ENCODE data around the gene B4GAT1. TPM values are rescaled to one million over a fixed set of nuclear protein-coding genes. Genes with fewer than 3 reads are reported as not detected.

Gene B4GAT1
- total RNA-seq, 8 experiments from 2014 or later = 18.8 to 161 (median 44.9) TPM

DNA sequence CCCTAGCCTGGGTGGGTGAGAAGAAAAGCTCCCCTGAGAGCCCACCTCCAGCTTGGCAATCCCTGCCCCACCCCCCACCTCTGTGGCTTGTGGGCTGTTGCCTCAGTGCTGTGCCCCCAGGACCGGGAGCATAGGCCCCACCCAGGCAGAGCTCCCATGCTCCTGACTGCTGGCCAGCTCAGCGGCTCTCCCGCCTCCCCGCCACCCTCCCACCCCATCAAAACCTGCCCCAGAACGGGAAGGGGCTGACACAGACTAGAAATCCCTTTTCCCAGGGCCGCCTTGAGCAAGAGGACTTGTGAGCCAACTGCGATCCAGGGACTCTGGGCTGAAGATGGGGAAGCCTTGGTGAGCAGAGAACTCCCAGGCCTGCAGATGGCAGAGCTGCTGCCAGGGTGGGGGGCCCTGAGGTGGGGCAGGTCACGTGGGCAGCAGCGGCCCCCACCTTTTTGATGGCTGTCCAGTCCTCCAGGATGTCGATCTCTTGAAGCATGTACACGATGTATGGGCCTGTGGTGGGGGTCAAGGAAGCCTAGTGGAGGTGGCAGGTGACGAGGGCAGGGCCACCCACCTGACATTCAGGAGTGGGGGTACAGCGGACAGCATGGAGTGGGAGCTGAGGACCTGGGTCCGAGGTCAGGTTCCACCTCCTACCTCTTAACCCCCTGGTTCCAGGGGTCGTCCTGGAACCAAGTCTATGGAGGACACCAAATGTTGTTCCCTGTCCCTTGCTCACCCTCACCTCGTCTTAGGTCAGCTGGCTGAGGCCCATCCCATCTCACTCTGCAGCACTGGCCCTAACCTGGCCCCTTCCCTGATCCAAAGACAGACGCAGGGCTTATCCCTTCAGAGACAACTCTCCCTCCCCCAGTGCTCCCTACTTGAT is 8.9 kb downstream of the B4GAT1 start:
- no peak overlapping the region for H3K27ac ChIP-seq
- no peak for ATAC-seq (replicated peaks in 6 of 8)
- H3K4me3 ChIP-seq = no peak overlapping the region
- peaks cover 20 to 27% of the 10 kb centered on the region in 2 donors for H3K4me1 ChIP-seq (replicated peaks in 1 of 2)
- in situ Hi-C loops (cut with MboI; ENCODE audit: low pct_unique_long_range_greater_than_20kb in 2 of 9, low sequenced_read_pairs in 9 of 9, unreplicated experiment in 9 of 9) = loop anchor here in 1 of 9 experiments (25.0 kb wide), 1 partner anchor 126 kb away; no protein-coding TSS in a partner anchor
- 80 to 100% (median 100%) methylated on average over 1 to 3 of the region's 17 CpGs; no CpG with 5 or more reads in 7 of the 10 experiments for WGBS, 10 experiments

DNA sequence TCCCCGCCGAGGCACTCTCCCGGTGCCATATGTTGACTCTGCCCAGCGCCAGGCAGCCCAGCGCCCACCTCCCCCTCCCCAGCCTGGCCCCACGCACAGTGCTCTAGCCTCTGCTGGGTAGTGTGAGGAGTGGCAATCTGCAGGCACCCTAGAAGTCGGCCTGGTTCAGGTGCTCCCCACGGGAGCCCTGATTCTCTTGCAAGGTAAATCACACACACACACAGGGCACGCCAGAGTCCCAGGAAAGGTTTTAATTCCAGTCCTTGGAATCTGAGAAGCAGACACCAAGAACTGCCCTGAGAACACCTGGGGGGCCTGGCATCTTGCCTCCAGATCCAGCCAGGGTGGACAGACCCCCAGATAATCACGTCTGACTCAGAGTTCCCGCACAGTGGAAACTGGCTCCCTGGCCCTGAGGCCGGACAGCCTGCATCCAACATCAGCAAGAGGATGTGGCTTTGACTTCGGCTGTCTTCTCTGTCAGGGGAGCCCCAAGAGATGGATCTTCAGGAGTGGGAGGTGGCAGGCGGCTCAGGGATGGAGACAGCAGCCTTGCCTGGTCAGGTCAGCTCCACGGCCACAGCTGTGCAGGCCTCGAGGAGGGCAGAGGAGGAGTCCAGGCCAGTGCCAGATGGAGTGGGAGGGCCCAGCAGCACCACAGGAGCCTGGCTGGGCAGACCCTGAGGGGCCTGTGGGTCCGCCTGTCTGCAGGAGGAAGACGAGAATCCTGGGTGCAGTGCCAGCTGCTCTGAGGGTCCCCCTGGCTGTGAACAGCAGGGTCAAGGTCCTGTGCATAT is 10.1 kb downstream of the B4GAT1 start:
- Histone ChIP-seq H3K4me1 (replicated peaks in 1 of 2) (peaks cover 20 to 27% of the 10 kb centered on the region in 2 donors), H3K4me3 (no peak overlapping the region), H3K27ac (peak overlapping the region in 1 of 2 donors; percentile 19)
- in situ Hi-C loops (cut with MboI; ENCODE audit: low pct_unique_long_range_greater_than_20kb in 2 of 9, low sequenced_read_pairs in 9 of 9, unreplicated experiment in 9 of 9) = loop anchor here in 1 of 9 experiments (25.0 kb wide), 1 partner anchor 125 kb away; no protein-coding TSS in a partner anchor
- ATAC-seq (replicated peaks in 6 of 8) = peak in 3 of 8 experiments; percentile 21 to 54 (median 23)
- 20 to 80% (median 55%) methylated on average over 2 to 6 of the region's 18 CpGs; no CpG with 5 or more reads in 4 of the 10 experiments for WGBS, 10 experiments

DNA sequence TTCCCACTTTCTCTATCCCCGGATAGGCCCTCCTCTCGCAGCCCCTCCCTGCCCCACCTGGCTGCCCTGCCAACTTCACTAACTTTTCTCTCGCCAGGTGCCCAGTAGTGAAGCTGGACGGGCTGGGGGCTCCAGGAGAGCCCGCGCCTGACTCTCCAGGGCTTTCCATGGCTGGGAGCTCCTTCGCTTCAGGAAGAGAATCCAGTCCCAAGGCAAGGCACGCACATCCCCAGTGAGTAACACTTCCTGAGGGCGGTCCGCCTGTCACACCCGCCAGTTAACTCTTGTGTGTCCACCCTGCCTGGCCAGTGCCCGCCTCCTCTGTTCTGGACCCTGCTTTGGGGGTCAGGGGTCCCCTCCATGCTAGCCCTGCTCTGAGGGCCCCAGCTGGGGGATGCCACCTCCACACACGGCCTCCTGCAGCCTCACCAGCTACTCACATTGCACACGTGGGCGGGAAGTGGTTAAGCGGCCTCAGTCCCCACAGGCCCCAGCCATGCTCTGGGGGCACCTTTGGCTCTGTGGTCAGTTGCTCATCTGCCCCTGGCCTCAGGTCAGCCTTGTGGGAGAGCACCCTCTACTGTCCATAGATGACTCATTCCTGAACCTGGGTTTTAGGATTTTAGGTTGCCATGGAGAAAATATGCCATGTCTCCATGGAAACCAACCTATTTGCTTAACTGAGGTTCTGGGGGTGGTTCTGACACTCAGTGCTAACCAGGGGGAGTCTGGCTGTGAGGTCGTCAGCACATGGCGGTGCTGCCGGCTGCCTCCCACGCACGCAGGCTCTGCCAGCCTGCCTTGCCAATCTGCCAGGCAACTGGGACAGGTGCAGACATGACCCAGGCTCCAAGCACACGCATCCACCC is 11.0 kb downstream of the B4GAT1 start, which contains the start of gene RIN1:
Gene RIN1, minus strand, starts transcription at position 201 of the 869 bp plus-strand sequence. Its CDS starts 32 bp downstream, at position 169.
- Histone ChIP-seq H3K4me3 (peak within 1 kb of the TSS; percentile 1 to 39 (median 21)), H3K4me1 (replicated peaks in 1 of 2) (peaks cover 20 to 27% of the 10 kb centered on the region in 2 donors), H3K27ac (peak within 1 kb of the TSS in 1 of 2 donors; percentile 19)
- in situ Hi-C loops (cut with MboI; ENCODE audit: low pct_unique_long_range_greater_than_20kb in 2 of 9, low sequenced_read_pairs in 9 of 9, unreplicated experiment in 9 of 9) = loop anchor here in 1 of 9 experiments (25.0 kb wide), 1 partner anchor 124 kb away; no protein-coding TSS in a partner anchor
- 0 to 8% (median 3%) methylated on average over 2 to 5 of the region's 22 CpGs; no CpG with 5 or more reads in 6 of the 10 experiments for WGBS, 10 experiments
- peak; percentile 66 to 79 (median 74) for ATAC-seq (replicated peaks in 6 of 8)

DNA sequence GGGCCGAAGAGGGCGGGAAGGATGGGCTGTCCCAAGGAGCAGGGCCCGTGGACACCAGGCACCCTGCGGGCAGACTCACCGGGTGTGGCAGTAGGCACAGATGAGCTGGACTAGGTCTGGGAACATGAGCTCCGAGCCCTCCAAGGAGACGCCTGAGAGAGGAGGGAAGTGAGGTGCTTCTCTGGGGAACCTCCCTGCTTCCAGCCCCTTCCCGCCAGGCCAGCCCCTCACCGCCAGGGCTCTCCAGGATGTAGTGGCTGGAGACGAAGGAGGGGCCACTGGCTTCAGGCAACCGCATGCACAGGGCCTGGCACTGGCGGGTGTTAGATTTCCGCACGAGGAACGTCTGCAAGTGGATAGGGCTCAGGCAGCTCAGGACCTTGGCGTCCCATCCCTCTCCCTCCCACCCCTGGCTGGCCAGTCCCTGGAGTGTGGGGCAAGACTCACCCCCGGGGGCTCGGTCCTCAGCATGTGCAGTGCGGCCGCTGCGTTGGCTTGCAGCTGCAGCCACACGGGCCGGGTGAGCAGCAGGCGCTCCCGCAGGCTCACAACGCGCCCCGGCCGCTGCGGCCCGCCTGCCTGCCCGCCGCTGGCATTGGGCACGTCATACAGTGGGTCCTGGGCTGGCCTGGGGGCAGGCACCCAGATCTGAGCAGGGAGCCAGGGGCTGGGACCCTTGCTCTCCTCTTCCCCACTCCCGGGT is 11.7 kb downstream of the B4GAT1 start:
- WGBS, 10 experiments = 0 to 60% (median 0%) methylated on average over 1 to 6 of the region's 35 CpGs; no CpG with 5 or more reads in 5 of the 10 experiments
- in situ Hi-C loops (cut with MboI; ENCODE audit: low pct_unique_long_range_greater_than_20kb in 2 of 9, low sequenced_read_pairs in 9 of 9, unreplicated experiment in 9 of 9) = loop anchor here in 1 of 9 experiments (25.0 kb wide), 1 partner anchor 123 kb away; no protein-coding TSS in a partner anchor
- peak overlapping the region; percentile 1 to 39 (median 21) for H3K4me3 ChIP-seq
- ATAC-seq (replicated peaks in 6 of 8) = peak; percentile 8 to 73 (median 33)
- no peak overlapping the region for H3K27ac ChIP-seq
- H3K4me1 ChIP-seq (replicated peaks in 1 of 2) = peaks cover 20 to 27% of the 10 kb centered on the region in 2 donors

DNA sequence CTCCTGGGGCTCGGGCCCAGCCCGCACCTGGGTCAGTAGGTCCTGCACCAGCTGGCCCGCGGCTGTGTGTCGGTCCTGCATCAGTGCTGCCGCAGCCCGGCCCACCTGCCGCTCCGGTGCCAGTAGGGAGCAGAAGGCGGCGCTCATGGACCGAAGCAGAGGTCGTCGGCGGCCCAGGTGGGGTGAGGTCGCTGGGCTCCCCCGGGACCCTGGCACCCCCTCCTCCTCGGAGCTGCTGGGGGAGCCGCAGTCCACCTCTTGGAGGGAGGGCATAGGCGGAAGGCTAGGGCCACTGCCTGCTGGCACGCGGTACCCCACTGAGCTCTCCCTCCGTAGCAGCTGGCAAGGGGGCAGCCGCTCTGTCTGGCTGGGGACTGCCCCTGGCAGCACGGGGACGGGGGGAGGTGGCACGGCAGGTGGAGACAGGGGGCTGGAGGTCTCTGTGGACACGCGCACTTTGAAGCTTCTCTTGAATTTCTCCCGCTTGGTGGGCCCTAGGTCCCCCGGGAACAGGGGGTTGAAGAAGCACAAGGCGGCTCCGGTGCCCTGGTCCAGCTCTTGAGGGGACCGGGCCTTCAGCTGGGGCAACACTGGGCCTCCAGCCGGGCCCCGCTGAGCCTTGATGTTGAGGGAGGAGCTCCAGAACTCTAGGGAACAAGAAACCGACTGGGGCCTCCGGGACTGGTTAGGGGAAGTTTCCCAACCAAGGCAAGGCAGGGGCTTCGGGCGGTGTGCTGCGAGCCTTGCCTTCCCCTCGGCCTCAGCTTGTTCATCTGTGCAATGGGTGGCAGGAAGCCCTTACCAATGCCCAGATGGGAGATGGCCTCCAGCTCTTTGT is 12.6 kb downstream of the B4GAT1 start:
- Histone ChIP-seq H3K4me3 (no peak overlapping the region), H3K4me1 (replicated peaks in 1 of 2) (peaks cover 20 to 27% of the 10 kb centered on the region in 2 donors), H3K27ac (no peak overlapping the region)
- ATAC-seq (replicated peaks in 6 of 8) = peak in 1 of 8 experiments; percentile 0
- WGBS, 10 experiments = 0 to 87% (median 70%) methylated on average over 2 to 8 of the region's 42 CpGs; no CpG with 5 or more reads in 6 of the 10 experiments
- in situ Hi-C loops (cut with MboI; ENCODE audit: low pct_unique_long_range_greater_than_20kb in 2 of 9, low sequenced_read_pairs in 9 of 9, unreplicated experiment in 9 of 9) = loop anchor here in 1 of 9 experiments (25.0 kb wide), 1 partner anchor 123 kb away; no protein-coding TSS in a partner anchor

DNA sequence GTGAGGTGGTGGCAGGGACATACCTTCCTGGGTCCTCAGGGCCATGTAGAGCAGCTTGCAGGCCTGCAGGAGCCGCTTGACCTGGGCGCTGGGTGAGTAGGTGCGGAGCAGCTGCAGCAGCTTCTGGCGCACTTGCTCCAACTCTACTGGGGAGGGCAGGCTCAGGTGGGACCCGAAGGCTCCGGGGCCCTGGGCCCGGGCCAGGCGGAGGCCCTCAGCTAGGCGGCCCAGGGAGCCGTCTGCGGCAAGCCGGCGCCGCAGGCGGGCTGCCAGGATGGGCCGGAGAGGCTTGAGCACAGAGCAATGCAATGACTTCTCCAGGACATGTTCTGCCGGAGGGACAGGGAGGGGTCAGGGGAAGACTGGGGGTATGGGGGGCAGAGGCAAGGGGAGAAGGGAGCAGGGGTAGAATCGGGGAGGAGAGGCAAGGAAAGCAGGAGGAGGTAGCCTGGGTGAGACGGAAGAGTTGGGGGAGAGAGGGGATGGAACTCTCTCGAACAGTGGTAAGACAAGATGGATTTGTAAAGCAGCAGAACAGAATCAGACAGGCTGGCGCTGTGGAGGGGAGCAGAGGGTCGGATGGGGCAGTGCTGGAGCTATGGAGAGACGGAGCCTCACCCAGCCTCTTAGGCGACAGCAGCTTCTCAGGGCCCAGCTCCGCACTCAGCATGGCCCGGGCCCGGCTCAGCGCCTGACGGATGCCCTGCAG is 13.4 kb downstream of the B4GAT1 start:
- H3K4me1 ChIP-seq (replicated peaks in 1 of 2) = peaks cover 20 to 27% of the 10 kb centered on the region in 2 donors
- H3K4me3 ChIP-seq = no peak overlapping the region
- in situ Hi-C loops (cut with MboI; ENCODE audit: low pct_unique_long_range_greater_than_20kb in 2 of 9, low sequenced_read_pairs in 9 of 9, unreplicated experiment in 9 of 9) = loop anchor here in 1 of 9 experiments (25.0 kb wide), 1 partner anchor 122 kb away; no protein-coding TSS in a partner anchor
- H3K27ac ChIP-seq = no peak overlapping the region
- 40 to 80% (median 40%) methylated on average over 1 to 2 of the region's 29 CpGs; no CpG with 5 or more reads in 7 of the 10 experiments for WGBS, 10 experiments
- no peak for ATAC-seq (replicated peaks in 6 of 8)

DNA sequence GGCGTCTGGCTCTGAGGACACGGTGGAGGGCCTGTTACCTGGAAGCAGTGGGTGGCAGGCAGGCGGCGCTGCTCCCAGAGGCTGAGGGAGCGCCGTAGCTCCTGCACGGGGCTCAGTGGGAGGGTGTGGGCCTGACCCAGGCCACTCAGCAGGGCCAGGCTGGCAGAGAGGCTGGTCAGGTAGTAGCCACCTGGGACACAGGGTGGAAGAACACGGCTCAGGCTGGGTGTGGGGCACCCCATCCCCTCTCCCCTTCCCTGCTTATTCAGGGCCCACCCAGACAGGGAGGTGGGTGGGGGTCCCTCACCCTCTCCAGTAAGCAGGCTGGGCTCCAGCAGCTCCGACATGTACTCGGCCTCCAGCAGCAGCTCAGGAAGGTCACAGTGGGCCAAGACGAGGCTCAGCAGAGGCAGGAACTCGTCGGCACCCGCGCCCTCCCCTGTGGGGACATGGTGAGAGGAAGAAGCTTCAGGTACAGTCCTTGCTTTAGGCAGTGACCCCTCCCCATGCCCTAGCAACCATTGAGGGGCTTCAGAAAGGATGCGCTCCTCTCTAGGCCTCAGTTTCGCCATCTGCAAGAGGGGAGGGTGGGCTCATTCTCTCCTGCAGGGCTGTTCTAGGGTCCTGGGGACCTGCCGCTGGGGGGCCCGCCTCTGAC is 14.1 kb downstream of the B4GAT1 start:
- no peak overlapping the region for H3K4me3 ChIP-seq
- in situ Hi-C loops (cut with MboI; ENCODE audit: low pct_unique_long_range_greater_than_20kb in 2 of 9, low sequenced_read_pairs in 9 of 9, unreplicated experiment in 9 of 9) = loop anchor here in 1 of 9 experiments (25.0 kb wide), 1 partner anchor 121 kb away; no protein-coding TSS in a partner anchor
- peaks cover 24 to 31% of the 10 kb centered on the region in 2 donors for H3K4me1 ChIP-seq (replicated peaks in 1 of 2)
- no peak overlapping the region for H3K27ac ChIP-seq
- ATAC-seq (replicated peaks in 6 of 8) = no peak
- 68 to 100% (median 90%) methylated on average over 1 to 6 of the region's 19 CpGs; no CpG with 5 or more reads in 5 of the 10 experiments for WGBS, 10 experiments

DNA sequence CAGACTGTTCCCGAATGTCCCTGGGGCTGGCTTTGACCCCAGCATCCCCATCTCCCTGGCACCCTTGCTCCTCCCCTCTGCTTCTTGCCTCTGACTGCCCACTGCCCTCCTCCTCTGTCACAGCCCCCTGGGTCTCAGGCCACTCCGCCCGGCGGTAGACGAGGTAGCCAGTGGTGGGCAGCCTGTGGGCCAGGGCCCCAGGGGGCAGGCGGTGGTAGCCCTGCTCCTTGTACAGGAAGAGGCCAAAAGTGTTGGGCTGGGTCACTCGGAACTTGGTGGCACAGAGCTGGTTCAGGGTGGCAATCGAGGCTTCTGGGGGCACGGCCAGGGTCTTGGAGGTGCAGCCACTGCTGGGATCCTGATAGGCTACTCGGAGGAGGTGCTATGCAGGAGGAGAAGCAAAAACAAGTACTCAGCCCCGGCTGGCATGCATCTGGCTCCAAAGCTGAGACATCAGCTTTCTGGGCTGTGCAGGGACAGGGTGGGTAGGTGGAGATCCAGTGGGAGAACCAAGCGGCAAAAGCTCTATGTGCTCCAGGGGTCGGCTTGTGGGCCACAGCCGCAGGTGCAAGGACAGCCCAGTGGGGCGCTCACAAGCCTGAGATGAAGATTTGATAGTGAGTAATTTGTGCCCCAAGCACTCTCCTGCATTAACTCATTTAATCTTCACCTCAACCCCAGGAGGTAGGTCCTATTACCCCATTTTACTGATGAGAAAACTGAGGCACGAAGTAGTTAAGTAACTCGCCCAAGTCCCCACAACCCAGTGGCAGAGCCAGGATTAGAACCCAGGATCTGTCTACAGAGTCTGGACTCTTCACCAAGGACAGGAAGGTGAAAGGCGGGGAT is 14.8 kb downstream of the B4GAT1 start:
- WGBS, 10 experiments = 50 to 100% (median 70%) methylated on average over 1 to 8 of the region's 18 CpGs; no CpG with 5 or more reads in 3 of the 10 experiments
- in situ Hi-C loops (cut with MboI; ENCODE audit: low pct_unique_long_range_greater_than_20kb in 2 of 9, low sequenced_read_pairs in 9 of 9, unreplicated experiment in 9 of 9) = loop anchor here in 1 of 9 experiments (25.0 kb wide), 1 partner anchor 120 kb away; no protein-coding TSS in a partner anchor
- Histone ChIP-seq H3K4me1 (replicated peaks in 1 of 2) (peaks cover 31 to 36% of the 10 kb centered on the region in 2 donors), H3K4me3 (no peak overlapping the region), H3K27ac (no peak overlapping the region)
- no peak for ATAC-seq (replicated peaks in 6 of 8)

All from motor neuron (in vitro differentiated cells).